DND-41 (cell line): ENCODE data around the gene SAMD4A.

Experiments used
- ATAC-seq: fragments of 200-7000 bp; cut with Tn5 transposase; 3 replicates; pipeline ENCODE4 v1.9.1; 2021; ENCODE audit warnings: low read depth; ENCODE audit not compliant: insufficient read depth
- DNase-seq: peaks from one replicate; pipeline ENCODE4 v3.0.0-alpha.2; 2020
- H2AFZ ChIP-seq: 2 replicates; pipeline ENCODE4 v1.6.0; 2012; ENCODE audit warnings: low read depth, low read length
- H3K27ac ChIP-seq: 2 replicates; pipeline ENCODE4 v1.5.1; 2012; ENCODE audit warnings: low read length, inconsistent platforms
- H3K27me3 ChIP-seq: fragments of 200-600 bp; sonication (generic); 2 replicates; pipeline ENCODE4 v1.6.0; 2012; ENCODE audit warnings: low read length, mild to moderate bottlenecking, inconsistent platforms; ENCODE audit not compliant: insufficient read depth, poor library complexity
- H3K36me3 ChIP-seq: 2 replicates; pipeline ENCODE4 v1.5.1; 2012; ENCODE audit warnings: low read length, inconsistent platforms; ENCODE audit not compliant: insufficient read depth
- H3K4me1 ChIP-seq: 2 replicates; pipeline ENCODE4 v1.5.1; 2012; ENCODE audit warnings: mild to moderate bottlenecking, low read length; ENCODE audit not compliant: insufficient read depth
- H3K4me2 ChIP-seq: 2 replicates; pipeline ENCODE4 v1.6.0; 2012; ENCODE audit warnings: mild to moderate bottlenecking, moderate library complexity, low read length, inconsistent platforms; ENCODE audit not compliant: insufficient read depth
- H3K4me3 ChIP-seq, 2 experiments: fragments of 200-600 bp in 1 of 2; shearing (Covaris generic) in 1 of 2; 2 replicates each; pipeline ENCODE4 v1.5.1; 2012 to 2016; ENCODE audit warnings: inconsistent platforms in 2 of 2, low read length in 2 of 2, mild to moderate bottlenecking in 2 of 2, low read depth in 1 of 2, moderate library complexity in 1 of 2
- H3K79me2 ChIP-seq: 2 replicates; pipeline ENCODE4 v1.6.0; 2012; ENCODE audit warnings: low read length, inconsistent platforms; ENCODE audit not compliant: insufficient read depth
- H3K9ac ChIP-seq: 2 replicates; pipeline ENCODE4 v1.6.0; 2012; ENCODE audit warnings: low read depth, mild to moderate bottlenecking, inconsistent platforms, low read length, moderate library complexity
- H3K9me3 ChIP-seq: 2 replicates; pipeline ENCODE4 v1.5.1; 2012; ENCODE audit warnings: low read length, moderate library complexity, mild to moderate bottlenecking, inconsistent platforms; ENCODE audit not compliant: insufficient read depth, severe bottlenecking
- H4K20me1 ChIP-seq: 2 replicates; pipeline ENCODE4 v1.6.0; 2012; ENCODE audit warnings: low read length; ENCODE audit not compliant: insufficient read depth
- EZH2 ChIP-seq: IDR thresholded peaks from 3 replicates; pipeline ENCODE4 v1.6.1; 2012; ENCODE audit warnings: borderline replicate concordance, low read depth, mild to moderate bottlenecking, moderate library complexity, low read length, inconsistent platforms; ENCODE audit not compliant: severe bottlenecking
- TF ChIP-seq, protein P1 (sequence below): IDR thresholded peaks from 2 replicates; pipeline ENCODE4 v1.5.1; 2012; ENCODE audit warnings: borderline replicate concordance, low read length, moderate library complexity, mild to moderate bottlenecking; ENCODE audit not compliant: poor library complexity, severe bottlenecking; ENCODE audit errors: extremely low read depth

SAMD4A gene

DNA sequence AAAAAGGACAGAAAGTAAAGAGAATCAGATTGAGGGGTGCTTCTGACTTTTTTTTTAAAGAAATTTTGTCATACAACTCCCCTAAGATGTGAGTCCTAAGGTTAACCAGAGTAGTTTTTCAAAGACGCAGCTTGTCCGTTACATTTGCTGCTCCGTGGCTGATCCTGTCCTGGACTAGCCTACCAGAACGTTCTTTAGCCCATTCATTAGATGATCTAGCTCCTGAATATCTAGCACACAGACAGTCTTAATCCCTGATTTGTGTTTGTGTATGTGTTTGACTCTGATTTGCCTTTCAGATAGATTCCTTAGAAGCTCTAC, 60.3 kb downstream of the SAMD4A start:
- Histone ChIP-seq H3K9ac (no peak overlapping the region), H4K20me1 (no peaks in the 10 kb centered on the region), H3K27me3 (no peaks in the 10 kb centered on the region), H3K27ac (no peak overlapping the region), H2AFZ (no peak overlapping the region), H3K4me3 (no peak overlapping the region), H3K4me1 (peaks cover 13% of the 10 kb centered on the region), H3K9me3 (no peaks in the 10 kb centered on the region), H3K36me3 (no peaks in the 10 kb centered on the region), H3K4me2 (no peak overlapping the region), H3K79me2 (no peaks in the 10 kb centered on the region)
- ATAC-seq (no peak), DNase-seq (no peak)
- no peak for TF ChIP-seq EZH2
- TF ChIP-seq, protein P1, sequence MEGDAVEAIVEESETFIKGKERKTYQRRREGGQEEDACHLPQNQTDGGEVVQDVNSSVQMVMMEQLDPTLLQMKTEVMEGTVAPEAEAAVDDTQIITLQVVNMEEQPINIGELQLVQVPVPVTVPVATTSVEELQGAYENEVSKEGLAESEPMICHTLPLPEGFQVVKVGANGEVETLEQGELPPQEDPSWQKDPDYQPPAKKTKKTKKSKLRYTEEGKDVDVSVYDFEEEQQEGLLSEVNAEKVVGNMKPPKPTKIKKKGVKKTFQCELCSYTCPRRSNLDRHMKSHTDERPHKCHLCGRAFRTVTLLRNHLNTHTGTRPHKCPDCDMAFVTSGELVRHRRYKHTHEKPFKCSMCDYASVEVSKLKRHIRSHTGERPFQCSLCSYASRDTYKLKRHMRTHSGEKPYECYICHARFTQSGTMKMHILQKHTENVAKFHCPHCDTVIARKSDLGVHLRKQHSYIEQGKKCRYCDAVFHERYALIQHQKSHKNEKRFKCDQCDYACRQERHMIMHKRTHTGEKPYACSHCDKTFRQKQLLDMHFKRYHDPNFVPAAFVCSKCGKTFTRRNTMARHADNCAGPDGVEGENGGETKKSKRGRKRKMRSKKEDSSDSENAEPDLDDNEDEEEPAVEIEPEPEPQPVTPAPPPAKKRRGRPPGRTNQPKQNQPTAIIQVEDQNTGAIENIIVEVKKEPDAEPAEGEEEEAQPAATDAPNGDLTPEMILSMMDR: no peak

DNA sequence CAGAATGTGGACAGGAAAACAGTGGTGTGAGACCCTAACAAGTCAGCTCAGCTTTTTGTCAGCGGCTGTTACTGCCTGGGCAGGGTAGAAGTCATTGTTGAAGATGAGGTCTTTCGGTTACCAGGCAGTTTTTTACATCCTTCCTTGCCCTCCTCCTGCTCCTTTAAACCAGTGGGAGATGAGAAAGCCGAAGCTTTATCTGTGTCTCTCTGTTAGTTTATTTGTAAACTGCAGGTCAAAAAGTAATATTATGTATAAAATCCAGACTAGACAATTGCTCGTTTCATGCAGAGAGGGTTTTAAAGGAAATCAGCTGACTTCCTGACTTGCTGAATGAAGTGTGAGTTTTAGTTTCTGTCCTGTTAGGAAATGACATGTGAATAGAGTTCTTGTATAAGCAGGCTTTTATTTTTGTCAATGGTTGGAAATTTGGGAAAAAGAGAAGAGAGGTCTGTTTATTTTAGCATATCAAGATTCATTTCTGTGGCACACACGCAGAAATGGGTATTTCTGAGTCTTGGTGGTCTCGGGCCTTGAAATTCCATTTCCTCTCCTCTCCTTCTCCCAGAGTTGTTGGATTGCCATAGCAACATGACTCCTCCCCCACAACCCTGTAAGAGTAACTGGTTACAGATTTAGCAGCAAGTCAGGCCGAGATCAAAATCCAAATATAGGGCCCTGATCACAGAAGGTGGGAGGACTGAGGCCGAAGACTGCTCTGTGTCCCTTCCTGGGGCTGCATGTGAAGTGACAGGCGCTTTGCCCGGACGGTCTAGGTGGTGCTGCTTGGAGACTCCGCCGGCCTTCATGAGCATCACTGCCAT, 60.8 kb downstream of the SAMD4A start:
- Histone ChIP-seq H3K36me3 (no peaks in the 10 kb centered on the region), H3K79me2 (no peaks in the 10 kb centered on the region), H3K9ac (no peak overlapping the region), H3K9me3 (no peaks in the 10 kb centered on the region), H3K4me1 (peaks cover 13% of the 10 kb centered on the region), H4K20me1 (no peaks in the 10 kb centered on the region), H3K27me3 (no peaks in the 10 kb centered on the region), H3K4me3 (no peak overlapping the region), H3K27ac (no peak overlapping the region), H3K4me2 (peak overlapping the region; percentile 50), H2AFZ (no peak overlapping the region)
- no peak for TF ChIP-seq EZH2
- TF ChIP-seq, protein P1: no peak
- ATAC-seq: no peak
- DNase-seq: no peak

DNA sequence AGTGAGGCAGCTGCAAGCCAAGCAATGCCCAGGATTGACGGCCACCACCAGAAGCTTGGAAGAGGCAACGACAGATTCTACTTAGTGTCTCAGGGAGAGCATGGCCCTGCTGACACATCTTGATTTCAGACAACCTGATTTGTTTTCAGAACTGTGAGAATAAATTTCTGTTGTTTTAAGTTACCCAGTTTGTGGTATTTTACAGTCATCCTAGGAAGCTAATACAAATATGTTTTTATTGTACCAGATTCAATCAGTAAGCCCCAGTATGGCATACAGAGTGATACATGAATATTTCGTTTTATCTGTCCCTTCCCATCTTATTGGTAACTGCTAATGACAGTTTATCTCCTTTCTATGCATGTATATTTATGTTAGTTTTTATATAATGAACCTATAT, 62.3 kb downstream of the SAMD4A start:
- no peak overlapping the region for H3K4me2 ChIP-seq
- no peak overlapping the region for H3K27ac ChIP-seq
- TF ChIP-seq, protein P1: no peak
- TF ChIP-seq EZH2: no peak
- H3K27me3 ChIP-seq: no peaks in the 10 kb centered on the region
- H4K20me1 ChIP-seq: no peaks in the 10 kb centered on the region
- H3K36me3 ChIP-seq: no peaks in the 10 kb centered on the region
- no peaks in the 10 kb centered on the region for H3K9me3 ChIP-seq
- ATAC-seq (no peak), DNase-seq (no peak)
- H3K4me1 ChIP-seq: peaks cover 13% of the 10 kb centered on the region
- H2AFZ ChIP-seq: no peak overlapping the region
- no peak overlapping the region for H3K4me3 ChIP-seq
- H3K79me2 ChIP-seq: no peaks in the 10 kb centered on the region
- no peak overlapping the region for H3K9ac ChIP-seq
